Medulla oblongata (tissue), 1 donor: ENCODE results near the gene SNX18.

Experiments
- DNase-seq: peaks from one replicate; pipeline ENCODE4 v3.0.0-alpha.2; 2015; ENCODE audit errors: extremely low spot score

The SNX18 gene

DNA sequence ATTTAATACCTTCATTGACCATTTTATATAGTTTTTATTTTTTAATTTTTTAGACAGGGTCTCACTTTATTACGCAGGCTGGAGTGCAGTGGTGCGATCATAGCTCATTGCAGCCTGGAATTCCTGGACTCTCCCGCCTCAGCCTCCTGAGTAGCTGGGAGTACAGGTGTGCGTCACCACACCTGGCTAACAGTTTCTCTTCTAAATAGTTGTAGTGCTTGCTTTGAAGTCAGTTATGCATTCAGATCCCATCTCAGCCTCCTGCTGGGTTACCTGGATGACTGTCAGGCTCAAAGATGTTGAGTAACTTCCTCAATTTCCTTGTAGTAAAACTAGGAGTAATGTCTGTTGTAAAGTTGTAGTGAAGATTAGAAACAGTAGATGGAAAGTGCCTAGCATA is 21.4 kb downstream of the SNX18 start:
- DNase-seq, result no peak

DNA sequence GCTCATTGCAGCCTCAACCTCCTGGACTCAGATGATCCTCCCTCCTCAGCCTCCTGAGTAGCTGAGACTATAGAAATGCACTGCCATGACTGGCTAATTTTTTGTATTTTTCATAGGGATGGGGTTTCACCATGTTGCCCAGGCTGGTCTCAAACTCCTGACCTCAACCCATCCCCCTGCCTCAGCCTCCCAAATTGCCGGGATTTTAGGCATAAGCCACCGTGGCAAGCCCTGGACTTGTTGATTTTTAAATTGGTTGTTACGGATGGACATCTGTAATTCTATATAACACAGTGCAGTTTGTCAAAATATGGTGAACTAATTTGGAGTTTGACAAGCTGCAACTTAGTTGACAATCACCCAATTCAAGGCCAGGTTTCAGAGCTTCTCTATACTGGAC is 22.7 kb downstream of the SNX18 start:
- no peak for DNase-seq

DNA sequence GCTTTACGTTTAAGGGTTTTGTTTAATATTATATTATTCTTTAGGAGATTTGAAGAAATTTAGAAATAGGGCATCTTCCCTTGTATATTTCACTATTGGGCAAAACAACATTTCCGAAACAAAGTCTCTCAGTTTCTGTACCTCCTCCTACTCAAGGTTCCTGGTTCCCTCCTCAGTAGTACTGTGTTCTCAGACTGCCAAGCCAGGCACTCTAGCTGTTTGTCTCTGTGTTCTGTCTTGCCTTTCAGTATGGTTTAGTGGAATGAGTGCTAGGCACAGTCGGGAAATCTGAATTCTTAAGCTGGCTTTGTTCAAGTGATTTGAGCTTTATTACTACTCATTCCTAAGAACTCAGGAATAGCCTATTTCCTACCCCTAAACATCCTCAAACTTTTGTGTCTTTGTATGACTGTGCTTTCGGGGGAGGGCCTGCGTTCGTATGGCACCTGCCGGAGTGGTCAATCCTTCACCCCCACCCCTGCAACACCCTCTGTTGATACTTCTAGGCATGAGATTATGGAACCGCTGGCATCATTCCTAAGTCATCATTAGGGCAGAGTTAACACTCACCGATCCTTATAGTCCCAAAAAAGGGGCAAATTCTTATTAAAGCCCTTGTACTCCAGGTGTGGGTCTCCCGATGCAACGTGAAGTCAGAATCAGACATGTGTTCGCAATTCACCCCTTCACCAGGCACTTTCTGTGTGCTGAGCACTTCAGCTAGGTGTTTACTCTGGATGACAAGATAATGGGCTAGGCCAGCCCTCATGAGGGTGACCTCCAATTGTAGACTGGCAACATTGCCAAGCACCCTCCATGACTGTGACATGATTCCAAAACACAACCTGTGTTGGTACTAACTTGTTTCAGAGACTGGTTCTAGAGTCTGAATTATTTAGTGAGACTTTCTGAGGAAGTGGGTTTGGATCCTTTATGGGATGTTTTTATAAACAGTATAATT is 24.5 kb downstream of the SNX18 start:
- DNase-seq, result no peak

DNA sequence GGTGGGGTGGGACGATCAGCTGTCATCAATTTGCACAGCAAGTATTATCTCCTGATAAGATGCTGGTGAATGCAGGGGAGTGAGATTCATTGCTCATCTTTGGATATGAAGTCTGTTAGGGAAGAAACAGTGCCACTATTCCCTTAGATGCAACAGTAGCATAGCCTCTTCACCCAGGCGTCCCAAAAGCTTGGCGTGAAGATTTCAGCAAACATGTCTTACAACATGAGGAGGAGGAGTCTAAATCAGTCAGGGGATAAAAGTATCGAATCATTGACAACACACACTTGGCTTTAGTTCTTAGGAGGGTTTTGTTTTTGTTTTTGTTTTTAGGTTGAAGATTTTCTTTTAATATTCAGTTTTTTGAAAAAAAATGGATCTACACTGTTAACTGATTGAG is 26.5 kb downstream of the SNX18 start:
- no peak for DNase-seq

DNA sequence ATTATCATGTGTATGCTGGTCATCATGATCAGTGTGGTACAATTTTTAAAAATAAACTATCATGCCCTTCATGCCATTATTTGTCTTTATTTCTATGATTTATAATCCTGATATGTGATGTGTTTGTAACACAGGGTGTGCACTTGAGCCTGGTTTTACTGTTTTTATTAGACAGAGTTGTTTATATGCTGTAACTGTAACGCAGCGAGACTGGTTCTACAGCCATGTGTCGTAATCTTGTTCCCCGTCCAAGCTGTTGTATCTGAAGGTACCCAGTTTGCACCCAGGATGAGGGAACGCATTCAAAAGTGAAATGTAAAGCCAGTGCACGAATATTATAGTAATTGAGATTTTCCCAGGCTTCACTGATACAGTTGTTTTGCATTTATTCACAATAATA is 28.2 kb downstream of the SNX18 start:
- no peak for DNase-seq

DNA sequence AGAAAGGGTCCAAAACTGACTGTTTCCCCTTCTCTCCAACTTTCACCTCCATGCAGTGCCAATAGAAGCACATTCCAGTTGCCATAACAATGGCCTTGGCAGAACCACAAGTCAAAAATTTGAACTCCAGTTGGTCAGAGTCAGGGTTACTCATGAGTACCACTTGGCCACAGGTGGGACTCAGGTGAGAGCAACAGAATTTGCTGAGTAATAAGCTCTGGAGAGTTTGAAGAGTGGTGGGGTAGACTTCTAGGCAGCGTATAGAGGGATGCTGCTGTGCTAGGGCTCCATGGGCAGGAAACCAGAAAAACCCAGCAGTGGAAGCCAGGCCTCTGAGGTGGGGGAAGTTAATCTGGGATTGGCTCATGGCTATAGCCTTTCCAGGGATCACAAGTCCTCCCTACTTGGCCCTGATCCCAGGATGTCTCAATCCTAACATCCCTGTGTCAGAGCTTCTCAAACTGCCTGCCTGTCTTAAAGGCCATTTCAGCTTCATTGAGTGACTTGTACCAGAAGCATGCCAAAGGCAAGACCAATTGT is 30.2 kb downstream of the SNX18 start:
- DNase-seq, result peak; percentile 61

DNA sequence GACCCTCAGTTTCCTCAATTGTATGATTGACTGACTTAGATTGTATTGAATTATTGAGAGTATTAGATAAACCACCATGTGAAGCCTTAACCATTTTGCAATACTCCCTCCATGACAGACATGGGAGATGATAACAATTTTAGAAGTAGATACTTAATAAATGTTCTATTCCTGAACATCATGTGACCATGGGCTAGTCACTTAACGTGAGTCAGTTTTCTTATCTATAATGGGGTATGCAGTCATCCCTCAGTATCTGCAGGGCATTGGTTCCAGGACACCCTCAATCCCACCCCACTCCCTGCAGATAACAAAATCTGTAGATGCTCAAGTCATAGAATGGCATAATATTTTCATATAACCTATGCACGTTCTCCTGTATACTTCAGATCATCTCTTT is 31.0 kb downstream of the SNX18 start:
- no peak for DNase-seq

DNA sequence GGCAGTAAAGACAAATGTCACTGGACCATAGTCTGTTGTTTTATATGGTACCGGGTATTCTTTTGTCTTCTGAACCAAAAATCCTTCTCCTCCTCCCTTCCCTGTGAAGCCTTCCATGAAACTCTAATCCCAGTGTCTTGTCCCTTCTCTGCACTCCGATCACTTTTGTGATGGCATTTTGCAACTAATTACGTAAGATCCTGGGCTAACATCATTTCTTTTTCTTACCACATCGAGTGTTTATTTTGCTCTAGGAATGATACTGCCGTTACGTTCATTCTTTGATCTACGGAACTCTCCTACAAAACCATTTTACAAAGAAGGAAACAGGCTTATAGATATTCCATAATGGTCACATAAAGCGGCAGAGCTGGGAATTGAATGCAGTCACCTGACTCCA is 33.7 kb downstream of the SNX18 start:
- no peak for DNase-seq

DNA sequence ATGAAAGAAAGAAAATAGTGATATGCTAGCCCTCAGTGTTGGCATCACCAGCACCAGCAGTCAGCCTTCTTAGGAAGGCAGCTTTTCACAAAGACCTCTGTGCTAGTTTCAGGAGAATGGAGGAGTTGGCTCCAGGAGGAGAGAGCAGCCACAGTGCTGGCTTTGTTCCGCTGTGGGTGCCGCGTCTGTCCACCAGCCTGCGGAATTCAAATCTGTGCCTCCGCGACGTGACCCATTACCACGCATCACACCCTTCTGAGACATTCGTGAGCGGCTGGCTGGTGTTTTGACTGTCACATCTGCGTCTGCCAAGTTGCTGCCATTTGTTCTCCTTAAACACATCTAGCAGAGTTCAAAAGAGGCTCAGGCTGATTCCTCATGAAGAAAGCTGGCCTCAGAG is 34.4 kb downstream of the SNX18 start:
- peak; percentile 87 for DNase-seq

DNA sequence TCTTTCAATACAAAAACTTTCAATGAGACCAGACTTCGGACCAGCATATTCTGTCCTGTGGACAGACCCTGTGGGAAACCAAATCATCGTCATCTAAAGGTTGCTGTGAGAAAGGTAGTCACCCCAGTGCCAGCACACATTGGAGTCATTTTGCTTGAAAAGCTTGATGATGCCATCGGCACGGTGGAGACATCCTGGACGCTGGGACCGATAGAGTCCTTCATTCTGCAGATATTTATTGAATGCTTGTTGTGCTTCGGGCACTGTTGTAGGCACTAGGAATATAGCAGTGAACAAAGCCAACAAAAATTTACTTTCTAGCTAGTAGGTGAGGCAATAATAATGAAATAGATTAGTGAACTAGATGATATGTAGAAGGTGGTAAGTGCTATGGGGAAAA is 34.9 kb downstream of the SNX18 start:
- DNase-seq, result no peak

DNA sequence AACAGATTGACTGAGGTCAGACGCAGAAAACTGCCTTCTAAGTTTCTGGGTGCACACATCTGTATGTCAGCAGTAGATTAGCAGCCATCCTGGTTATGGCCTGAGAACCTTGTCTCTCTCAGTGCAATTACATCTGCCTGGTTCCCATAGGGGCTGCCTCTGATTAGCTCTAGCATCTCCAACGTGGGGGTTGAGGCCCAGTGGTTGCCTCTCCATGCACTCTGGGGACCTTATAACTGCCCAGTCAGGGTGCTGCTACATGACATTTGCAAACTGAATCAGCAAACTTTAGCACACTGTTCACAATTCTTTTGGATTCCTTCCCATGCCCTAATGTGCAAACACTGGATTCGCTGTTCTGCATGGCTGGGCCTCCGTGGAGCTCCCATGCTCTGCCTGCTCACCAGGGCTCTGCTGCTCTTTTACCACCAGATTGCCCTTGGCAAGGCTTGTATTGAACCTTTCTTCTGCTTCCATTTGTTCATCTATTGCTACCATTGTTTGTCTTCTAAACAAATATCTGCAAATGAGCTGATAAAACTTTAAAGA is 36.2 kb downstream of the SNX18 start:
- DNase-seq, result peak; percentile 93

DNA sequence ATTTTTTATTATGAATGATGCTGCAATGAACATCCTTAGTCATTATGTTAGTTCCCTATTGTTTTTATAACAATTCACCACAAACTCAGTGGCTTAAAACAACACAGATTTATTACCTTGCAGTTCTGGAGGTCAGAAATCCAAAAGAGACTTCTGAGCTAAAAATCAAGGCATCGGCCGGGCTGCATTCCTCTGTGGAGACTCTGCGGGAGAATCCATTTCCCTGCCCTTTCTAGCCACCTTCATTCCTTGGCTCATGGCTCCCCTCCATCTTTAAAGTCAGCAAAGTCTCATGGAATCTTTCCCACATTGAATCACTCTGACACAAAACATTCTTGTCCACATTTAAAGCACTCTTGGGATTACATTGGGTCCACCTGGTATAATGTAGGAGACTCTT is 38.6 kb downstream of the SNX18 start:
- DNase-seq, result no peak

DNA sequence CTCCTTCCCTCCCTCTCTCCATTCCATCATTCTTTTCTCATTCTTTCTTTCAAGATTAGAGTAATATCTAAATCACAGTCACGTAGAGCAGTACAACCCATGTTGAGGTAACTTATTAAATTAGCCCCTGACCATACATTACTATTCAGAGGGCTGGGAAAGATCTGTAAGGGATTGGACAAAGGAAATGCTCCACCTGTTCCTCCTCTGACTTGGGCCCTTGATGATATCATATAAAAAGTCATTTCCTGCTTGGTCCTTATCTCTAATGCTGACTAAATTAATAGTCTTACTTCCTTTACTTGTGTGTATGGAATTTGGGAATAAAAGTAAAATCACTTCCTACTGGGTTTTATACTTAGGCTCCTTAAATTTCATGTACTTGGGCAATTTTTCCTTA is 40.8 kb downstream of the SNX18 start:
- no peak for DNase-seq

DNA sequence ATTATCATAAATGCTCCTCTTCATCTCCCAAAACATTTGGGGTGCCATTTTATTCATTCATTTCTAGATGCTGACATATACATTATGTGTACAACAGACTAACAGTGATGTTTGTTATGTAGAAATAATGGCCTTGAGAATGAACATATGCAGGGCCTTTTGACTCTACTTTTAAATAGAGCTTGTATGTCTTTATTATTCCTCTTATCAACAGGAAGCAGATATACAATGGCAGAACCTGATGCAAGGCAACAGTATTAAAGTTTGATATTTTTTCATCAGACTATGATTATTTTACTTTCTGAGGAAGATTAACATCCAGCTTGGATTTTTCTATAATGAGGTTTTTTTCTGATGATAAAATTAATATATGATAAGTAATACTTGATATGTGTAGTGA is 44.1 kb downstream of the SNX18 start:
- no peak for DNase-seq

DNA sequence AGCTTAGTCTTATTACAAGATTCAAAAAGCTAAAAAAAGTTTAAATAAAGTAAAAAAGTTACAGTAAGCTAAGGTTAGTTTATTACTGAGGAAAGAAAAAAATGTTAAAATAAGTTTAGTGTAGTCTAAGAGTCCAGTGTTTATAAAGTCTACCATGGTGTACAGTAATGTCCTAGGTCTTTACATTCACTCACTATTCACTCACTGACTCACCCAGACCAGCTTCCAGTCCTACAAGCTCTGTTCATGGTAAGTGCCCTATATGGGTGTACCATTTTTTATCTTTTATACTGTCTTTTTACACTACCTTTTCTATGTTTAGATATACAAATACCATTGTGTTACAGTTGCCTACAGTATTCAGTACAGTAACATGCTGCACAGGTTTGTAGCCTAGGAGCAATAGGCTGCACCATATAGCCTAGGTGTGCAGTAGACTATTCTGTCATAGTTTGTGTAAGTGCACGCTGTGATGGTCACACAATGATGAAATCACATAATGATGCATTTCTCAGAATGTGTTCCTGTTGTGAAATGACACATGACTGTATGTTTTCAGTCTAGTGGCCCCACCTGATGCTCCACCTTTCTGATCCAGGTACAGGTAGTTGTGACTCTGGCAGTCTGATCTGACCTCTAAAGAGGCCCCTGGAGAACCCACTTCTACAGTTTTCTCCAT is 45.7 kb downstream of the SNX18 start:
- DNase-seq, result no peak

DNA sequence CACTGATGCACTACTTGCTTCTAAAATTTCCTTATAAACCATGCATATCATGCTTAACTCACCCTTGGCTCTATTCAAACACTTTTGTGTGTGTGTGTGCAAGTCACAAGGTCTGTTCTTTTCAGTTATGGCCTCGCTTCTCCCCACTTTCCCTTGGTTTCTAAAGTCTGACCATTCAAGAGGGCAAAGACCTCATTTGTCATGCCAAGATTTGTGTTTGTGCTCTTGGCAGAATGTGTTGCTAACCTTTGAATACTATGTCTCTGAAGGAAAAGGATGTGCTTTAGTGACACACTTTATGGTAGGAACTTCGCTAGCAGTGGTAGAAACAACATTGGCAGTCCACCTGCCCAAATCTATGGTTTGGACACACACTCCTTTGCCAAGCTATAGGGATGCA is 50.4 kb downstream of the SNX18 start:
- no peak for DNase-seq

DNA sequence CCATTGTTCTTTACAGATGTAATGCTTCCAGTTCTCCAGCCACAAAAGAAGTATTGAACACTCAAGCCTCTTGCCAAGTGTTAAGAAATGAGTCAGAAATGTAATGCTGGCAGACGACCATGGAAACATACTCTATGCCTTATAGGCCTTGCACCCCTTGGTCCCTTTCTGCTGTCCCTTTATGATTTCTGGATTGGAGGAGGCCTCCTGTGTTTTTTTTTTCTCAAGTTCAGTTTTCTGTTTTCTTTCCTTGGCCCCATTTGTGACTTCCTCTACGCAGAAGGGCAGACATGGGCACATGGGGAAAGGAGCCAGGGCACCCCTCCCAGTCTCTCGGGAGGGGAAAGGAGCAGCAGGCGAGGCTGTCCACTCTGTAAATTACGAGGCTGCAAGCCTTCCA is 53.4 kb downstream of the SNX18 start:
- peak; percentile 70 for DNase-seq

DNA sequence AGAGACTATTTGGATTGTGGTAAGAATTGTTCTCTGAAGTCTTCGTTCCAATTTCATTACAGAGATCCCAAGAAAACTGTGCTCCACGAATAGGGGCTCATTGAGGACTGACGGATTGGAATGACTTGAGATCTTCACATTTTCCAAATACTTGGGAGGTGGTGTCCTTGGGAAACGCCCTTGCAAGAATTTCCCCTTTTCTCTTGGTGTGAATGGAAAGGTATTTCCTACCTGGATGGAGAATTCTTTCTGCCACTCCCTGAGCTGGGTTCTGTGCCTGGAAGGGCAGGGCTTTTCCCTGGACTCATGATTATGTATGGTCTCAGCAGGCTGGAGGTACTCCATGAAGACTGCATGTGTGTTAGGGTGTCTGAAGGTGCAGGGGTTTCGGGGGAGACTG is 53.9 kb downstream of the SNX18 start:
- DNase-seq, result no peak

DNA sequence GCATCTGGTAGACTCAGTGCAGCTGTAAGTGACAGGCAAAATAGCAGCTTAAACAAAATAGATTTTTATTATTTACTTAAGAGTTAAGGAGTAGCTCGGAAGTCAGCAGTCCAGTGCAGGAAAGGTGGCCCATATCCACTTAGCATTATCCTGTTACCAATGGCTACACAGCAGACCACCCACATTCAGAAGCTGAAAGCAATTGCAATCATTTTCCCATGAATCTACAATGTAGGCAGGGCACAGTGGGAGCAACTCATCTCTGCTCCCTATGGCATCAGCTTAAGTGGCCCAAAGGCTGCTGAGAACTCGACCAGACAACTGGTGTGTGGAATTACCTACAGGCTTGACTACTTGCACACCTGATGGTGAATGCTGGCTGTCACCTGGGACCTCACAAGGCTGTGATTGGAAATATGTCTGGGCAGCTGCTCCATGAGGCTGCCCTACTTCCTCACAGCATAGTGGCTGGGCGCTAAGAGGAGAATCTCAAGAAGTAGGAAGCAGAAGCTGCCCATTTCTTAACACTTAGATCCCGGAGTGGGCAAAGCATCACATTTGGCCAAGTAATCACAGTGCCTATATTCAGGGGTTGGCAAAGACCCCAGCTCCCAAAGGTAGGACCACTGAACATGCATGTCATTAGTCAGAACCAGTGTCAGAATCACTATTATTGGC is 56.4 kb downstream of the SNX18 start:
- DNase-seq, result no peak

DNA sequence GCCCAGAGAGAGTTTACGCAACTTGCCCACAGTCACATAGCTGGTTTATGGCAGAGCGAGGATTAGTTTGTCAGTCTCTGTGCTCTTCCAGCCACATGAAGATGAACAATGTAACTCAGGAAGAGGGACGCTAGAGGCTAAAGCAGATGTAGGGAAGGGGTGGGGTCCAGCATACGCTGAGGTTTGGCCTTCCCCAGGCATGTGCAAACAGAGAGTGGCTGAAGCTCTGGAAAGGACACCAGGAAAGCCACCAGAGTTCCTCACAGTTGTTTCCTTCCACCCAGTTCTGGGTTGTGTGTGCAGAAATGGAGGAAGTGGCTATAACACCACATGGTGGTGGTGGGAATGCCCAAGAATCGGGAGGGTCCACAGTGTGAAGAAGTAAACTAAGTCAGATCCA is 60.0 kb downstream of the SNX18 start:
- DNase-seq, result no peak

DNA sequence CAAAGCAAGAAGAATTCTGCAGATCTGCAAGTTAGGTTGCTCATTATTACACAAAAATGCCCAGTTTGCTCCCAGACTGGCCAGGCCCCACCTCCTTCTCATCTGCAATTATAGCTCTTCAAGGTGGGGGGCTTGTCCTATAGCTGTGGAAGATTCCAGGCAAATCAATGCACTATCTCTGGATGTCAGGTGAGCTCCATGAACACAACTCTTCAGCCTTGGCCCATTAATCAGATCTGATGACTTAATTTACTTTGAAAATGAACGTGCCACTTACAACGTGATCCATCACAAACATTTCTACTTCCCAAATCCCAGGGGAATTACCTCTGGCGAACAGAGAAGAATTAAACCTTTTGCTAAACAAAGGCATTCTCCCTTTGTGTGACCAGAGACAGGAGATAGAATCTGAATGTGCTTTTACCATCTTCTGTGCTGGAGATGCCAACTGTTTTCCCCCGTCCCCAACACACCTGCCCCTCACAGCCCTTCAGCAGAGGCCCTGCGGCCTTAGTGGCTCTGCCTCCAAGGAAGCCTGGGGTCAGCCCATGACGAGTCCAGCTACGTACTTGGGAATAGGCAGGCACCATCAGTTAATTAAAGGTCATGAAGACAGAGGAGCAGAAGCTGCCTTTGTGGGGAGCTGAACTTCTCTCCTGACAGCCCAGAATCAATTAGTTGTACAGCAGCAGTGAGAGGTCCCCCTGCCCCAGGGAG is 60.5 kb downstream of the SNX18 start:
- no peak for DNase-seq
